GM19452 (cell line): ENCODE results near the gene TAF15.

Experiments used
- ATAC-seq: cut with Tn5 transposase; IDR thresholded peaks from one replicate; pipeline ENCODE4 v1.9.1; 2021; ENCODE audit not compliant: unreplicated experiment

The TAF15 gene

DNA sequence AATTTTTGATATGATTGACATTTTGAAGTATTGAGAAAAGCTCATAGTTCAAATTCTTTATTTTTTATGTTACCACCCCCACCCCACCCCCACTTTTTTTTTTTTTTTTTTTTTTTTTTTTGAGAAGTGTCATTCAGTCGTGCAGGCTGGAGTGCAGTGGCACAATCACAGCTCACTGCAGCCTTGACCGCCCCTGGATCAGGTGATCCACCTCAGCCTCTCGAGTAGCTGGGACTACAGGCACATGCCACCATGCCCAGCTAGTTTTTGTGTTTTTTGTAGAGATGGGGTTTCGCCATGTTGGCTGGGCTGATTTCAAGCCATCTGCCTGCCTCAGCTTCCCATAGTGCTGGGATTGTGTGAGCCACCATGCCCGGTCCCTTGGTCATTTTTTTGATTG lies 7.4 kb downstream of the TAF15 start:
- ATAC-seq = no peak

DNA sequence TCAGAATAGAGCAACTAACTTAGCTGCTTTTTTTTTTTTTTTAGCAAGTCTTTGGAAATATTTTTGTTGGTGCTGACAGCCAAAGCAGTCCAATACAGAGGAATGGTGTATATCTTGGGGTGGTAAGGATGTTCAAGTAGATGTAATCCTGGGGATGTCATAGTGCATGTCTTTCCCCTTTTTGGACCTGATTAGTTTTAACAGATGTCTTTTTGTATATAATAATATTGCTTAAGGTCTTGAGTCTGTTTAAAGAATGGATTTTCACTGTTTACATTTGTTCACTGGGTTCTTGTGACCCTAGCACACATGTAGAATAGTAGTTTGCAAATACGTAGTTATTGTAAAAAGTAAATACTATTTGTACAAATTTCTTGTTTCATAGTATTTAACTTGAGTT lies 7.9 kb downstream of the TAF15 start:
- ATAC-seq = no peak

DNA sequence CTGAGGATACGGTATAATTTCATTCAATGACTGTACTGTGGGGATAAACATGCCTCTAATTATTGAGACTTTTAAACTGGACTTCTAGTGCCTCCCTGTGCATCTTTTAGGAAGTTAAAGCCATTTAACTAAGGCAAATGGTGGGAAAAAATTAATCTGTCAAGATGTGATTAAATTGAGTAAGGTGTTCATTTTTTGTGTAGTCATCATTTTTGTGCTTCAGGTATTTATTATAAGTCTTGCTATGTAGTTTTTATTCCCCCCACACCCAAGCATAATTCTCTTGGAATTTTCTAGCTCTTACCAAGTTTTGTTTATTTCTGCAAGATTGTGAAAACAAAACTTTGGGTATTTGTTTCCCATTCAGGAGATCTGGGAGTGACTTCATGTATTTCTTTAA lies 10.2 kb downstream of the TAF15 start:
- ATAC-seq = no peak

DNA sequence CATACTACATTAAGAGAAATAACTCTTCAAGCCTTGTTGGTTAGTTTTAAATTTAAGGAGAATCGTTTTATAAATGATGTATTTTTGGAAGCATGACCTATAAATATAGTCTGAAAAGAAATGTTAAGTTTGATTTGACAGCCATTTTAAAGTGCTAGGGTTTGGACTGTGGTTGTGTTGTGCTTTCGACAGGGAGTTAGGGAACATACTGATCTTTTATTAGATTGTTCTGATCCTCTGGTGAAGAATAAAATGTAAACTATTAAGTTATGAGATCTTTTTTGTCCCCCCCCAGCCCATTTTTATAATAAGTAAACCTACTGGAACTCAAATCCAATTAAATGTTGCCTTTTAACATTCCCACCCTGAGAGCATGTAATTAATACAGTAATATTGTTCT lies 12.0 kb downstream of the TAF15 start:
- no peak for ATAC-seq

DNA sequence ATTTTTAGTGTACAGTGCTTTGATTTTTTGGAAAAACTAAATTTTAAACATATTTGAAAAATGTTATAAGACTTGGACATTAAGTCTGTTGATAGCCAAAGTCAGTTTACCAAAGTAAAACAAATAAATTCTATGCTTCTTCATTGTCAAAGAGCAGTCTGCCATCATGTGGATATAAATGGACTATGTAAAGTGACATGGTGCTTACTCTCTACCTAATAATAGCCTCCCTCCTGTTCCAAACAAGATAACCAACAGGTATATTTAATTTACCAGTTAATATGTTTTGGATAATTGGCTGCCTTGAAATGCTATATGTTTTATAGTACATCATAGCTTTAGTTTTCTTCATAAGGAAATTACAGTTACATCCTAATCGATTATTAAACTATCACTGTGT lies 15.9 kb downstream of the TAF15 start:
- no peak for ATAC-seq

DNA sequence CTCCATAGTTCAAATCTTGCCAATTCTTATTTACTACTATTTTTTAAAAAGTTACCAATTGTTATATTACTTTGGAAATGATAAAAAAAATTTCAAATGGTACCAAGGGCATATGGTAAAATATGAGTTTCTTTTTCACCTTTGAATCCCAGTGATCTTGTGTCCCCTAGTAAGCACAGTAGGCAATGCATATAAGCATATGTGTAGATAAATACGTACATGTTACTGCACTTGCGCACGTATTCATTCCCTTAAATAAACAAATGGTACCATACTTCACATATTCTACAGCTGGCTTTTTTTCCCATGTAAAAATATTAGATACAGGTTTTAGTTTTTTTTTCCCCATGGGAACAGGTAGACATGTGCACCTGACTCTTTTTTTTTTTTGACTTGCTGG lies 31.8 kb downstream of the TAF15 start:
- no peak for ATAC-seq

DNA sequence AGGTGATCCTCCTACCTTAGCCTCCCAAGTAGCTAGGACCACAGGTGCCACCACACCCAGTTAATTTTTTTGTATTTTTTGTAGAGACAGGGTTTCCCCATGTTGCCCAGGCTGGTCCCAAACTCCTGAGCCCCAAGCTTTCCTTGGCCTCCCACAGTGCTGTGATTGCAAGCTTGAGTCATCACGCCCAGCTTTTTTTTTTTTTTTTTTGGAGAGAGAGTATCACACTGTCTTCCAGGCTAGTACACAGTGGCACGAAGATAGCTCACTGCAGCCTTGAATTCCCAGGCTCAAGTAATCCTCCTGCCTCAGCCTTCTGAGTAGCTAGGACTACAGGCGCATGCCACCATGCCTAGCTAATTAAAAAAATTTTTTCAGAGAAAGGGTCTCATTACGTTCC lies 32.2 kb downstream of the TAF15 start:
- no peak for ATAC-seq

DNA sequence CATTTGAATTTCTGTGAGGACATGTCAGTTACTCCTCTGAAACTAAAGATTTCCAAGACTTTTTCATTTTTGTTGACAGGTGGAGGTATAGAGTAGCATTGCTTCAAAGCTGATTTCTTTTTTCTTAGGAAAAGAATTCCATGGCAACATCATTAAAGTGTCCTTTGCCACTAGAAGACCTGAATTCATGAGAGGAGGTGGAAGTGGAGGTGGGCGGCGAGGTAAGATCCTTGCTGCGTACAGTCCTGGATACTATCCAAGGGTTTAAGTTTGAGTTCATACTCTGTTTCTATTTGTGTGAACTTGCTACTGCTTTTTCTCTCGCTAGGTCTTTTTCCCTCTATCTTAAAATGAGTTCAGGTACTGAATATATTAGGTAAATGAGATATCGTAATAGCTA lies 33.0 kb downstream of the TAF15 start:
- ATAC-seq = no peak

DNA sequence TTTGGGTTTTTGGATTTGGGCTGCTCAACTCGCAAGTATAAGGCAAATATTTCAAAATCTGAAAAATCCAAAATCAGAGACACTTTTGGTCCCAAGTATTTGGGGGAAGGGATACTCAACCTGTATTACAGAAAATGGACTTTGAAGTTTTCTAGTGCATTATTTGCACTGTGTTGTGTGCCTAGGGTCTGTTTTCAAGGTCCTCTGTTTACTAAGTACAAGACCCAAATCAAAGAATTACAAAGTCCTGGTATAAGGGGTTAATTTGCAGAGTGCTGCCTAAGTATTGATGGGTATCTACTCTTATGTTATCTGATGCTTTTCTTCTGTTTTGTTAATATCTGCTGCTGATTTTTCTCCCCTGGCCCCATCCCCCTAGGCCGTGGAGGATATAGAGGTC lies 34.4 kb downstream of the TAF15 start:
- no peak for ATAC-seq

DNA sequence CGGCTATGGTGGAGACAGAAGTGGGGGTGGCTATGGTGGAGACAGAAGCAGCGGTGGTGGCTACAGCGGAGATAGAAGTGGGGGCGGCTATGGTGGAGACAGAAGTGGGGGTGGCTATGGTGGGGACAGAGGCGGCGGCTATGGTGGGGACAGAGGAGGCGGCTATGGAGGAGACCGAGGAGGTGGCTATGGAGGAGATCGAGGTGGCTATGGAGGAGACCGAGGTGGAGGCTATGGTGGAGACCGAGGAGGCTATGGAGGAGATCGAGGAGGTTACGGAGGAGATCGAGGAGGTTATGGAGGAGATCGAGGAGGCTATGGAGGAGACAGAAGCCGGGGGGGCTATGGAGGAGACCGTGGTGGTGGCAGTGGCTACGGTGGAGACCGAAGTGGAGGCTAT lies 35.3 kb downstream of the TAF15 start:
- no peak for ATAC-seq

DNA sequence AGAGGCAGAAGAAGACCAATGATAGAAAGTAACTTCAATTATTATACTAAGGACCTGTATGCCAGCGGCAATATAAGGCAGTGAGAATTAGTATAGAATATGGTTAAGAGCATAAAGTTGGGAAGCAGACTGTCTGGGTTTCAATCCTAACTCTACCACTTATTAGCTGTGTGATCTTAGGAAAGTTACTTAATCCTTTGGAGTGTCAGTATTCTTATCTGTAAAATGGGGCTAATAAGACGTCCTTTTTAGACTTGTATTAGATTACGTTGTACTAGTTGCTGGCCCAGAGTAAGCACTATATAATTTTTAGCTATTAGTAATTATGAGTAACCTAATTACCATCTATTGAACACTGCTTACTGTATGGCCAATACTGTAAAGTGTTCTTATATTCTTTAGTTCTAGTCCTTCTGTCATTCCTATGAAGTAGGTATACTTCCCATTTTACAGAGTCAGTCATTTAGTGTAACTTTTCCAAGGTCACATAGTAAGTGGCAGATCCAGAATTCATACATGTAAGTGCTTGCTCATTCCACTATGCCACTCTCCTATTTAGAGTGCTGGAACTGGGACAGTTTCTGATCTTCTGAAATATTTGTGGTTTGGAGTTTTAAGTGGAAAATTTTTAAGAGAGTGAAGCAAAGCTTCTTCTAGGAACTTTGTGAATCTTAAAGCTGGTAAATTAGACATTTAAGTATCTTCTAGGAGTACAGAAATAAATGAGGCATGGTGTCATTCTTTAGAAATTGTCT lies 36.9 kb downstream of the TAF15 start:
- no peak for ATAC-seq

DNA sequence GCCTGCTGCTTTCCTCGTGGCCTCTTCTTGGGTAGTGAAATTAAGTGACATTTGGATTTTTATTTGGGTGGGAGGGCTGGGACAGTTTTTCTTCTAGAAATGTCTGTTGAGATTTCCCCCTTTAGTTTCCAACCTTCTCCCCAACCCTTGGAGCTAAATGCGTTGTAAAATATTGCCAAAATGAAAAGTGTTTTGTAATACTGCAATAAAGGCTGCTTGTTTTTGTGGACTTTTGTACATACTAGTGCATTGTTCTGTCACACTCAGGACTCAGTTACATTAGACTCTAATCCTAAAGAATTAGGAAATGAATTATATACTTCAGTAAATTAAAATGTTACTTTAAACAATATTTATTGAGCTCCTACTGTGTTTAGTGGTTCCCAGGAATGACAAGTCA lies 37.7 kb downstream of the TAF15 start:
- ATAC-seq = no peak

DNA sequence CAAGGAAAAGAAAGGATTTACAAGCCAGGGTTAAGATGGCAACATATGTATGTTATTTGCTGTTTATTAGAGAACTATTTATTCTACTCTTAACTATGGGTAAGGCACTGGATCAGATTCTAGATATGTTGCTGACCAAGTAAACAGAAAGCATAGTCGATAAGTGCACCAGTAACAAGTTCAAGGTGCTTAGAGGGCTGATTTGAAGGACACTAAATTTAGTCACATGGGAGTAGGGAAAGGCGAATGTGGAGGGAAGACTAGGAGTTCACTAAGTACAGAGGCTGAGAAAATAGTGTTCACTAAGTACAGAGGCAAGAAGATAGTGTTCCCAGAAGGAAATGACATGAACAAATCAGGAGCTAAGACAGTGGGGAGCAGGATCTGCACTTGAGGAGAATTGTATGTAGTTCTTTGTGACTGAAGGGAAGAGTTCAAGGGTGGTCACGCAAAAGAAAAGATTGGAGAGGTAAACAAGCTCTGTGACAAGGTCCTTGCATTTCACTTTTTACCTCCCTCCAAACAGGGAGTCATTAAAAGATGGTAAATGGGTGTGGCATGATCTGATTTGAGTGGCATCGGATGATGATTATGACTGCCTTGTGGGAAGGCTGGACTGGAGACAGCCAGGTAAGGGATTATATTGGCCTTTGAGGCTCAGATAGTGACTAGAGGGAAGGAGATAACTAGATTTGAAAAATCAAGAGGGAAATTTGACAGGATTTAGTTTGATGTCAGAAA lies 38.5 kb downstream of the TAF15 start:
- no peak for ATAC-seq

DNA sequence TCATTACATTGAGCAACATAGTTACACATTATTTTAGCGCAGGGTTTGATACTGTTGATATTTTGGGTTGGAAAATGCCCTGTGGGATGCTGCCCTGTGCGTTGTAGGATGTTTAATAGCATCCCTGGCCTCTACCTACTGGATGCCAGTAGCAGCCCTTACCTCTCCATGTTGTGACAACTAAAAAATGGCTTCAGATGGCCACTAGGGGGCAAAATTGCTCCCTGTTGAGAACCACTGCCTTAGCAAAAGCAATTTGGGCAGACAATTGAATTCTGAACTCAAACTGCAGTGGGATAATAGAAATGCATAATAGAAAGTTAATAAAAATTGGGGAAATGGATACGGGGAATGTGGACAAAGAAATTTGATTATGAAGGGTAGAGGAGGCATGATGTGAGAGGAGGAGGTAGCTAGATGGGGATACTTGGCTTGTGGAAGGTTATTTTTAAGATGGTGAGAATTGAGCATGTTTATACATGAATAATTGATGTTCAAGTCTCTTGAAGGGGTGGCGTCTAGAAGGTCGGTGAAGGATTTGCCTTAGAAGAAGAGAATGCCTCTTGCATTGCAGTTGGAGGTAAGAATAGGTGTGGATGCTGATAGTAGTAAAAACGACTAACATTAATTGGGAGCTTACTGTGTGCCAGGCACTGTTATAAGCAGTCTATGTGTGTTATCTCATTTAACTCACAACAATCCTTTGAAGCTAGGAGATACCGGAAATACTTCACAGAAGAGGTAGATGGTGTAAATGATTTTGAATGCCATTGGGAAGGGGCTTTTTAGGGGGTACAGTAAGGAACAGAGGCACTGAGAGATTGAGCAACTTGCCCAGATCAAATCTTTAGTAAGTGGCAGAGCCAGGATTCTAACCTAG lies 40.4 kb downstream of the TAF15 start:
- ATAC-seq = no peak

DNA sequence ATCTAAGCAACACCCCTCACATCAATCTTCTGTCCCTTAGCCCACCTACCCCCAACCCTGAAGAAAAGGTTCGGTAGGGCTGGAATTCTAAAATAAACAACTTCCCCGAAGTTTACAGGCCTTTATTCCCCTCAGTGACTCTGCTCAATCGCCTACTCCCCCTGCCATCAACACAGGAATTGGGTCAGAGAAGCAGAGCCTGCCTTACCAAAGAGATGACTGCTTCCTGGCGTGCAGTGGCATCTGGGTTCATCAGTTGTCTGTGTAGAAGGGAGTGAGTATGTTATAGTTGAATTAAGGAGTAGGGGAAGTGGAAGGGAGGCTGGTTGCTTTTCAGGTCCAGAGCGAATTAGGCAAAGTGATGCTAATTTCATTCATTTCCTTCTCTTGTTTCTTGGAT lies 46.7 kb downstream of the TAF15 start:
- no peak for ATAC-seq

DNA sequence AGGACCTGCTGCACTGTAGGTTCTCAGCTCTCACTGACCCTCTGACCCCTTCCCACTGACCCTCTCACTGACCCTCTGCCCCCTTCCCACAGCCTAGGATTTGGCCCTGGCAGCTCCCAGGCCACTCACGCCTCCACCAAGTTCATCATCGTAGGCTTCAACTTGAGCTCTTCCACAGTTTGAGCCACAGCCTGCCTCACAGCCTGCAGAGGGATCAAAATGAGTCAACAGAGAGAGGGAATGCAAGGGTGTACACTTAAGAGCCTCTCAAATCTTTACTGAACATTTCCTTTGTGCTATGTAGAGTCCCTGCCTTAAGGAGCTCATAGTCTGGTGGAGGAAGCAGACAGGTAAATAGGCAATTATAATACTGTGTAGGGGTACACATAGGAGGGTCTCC lies 47.3 kb downstream of the TAF15 start:
- ATAC-seq = no peak

DNA sequence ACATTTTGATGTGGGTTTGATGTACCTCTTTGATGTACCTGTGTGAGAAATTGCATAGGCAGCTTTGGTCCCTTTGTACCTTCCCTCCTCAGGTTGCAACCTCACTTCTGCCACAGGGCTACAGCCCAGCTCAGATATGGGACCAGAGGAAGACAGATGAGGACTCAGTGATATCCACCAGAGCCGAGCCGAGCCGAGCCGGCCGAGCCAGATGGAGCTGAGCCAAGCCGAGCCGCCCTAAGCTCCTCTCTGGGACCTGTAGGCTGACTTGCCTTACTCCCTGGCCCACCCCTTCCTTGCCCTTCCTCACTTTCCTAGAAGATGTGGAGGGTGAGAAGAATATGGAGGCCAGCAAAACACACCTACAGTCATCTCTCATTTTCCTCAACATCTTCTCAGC lies 55.6 kb downstream of the TAF15 start:
- ATAC-seq = no peak

DNA sequence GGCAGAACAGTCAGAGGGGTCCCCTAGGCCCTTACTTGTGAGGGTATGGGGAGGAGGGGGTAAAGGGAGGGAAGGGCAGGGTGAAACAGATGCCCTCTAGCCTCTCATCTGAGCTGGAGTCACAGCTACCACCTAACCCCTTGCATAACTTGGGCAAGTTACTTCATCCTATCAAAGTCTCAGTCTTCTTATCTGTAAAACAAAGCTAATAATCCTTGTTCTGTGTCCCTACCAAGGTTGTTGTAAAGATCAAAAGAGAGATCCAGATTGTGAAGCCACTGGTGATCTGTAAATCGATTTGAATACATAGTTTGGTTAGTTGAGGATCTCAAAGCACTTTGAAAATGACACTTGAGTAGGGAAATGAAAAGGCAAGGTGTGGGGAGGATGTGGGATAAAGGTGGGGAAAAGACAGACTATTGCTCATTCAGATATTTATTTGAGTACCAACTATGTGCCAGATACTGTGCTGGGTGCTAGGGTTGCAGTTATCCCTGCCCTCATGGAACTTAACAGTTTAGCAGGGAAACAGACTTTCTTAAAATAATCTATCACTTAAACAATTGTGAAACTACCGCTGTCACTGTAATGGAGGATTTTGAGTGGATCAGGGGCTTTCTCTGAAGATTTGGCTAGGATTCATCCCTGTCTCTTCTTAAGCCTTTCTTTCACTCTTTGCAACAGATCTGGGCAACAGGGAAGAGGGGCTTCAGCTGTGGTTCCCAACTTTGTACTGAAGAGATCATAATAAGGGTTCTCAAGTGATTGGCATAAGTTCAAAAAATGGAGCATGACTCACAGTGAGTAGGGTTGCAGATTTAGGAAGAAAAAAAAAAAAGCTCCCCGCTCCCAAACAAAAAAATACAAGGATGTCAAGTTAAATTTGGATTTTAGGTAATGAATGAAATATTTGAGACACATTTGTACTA lies 56.4 kb downstream of the TAF15 start:
- ATAC-seq = no peak

DNA sequence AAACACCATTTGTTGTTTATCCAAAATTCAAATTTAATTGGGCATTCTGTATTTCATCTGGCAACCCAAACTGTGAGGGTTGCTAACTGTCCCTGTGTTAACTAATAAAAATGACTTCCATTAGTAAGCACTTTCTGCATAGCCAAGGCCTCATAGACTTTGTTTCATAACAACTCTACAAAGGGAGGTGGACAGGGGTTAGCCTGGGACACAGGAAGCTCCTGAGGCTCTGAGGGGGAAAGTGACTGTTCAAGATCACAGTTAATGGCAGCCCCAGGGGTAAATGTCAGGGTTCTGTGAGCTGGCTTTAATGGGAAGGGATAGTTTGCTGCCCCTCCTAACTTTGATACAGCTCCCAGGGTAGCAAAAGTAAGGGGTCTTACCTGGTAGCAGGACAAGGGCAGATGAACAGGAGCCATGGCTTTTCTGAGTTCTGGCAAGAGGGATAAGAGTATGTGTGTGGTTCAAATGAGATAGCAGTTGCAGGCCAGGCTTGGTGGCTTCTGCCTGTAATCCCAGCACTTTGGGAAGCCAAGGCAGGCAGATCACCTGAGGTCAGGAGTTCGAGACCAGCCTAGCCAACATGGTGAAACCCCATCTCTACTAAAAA lies 57.2 kb downstream of the TAF15 start:
- ATAC-seq = no peak

DNA sequence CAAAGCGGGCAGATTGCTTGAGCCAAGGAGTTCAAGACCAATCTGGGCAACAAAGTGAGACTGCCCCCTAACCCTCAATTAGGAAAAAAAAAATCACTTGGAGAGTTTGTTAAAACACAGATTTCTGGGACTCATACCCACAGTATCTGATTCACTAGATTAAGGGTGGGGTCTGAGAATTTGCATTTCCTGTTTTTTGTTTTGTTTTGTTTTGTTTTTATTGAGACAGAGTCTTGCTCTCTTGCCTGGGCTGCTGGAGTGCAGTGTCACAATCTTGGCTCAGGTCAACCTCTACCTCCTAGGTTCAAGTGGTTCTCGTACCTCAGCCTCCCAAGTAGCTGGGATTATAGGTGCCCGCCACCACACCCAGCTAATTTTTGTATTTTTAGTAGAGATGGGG lies 58.3 kb downstream of the TAF15 start:
- no peak for ATAC-seq
